GM19468 (cell line): ENCODE results near the gene RANBP3.
"Not testable (repeated sequence)": the region's sequence is repeated elsewhere in the genome, so short reads cannot be mapped to it uniquely, and the experiment has no call there.

Source experiments
- ATAC-seq: cut with Tn5 transposase; IDR thresholded peaks from one replicate; pipeline ENCODE4 v1.9.1; 2021; ENCODE audit warnings: mild to moderate bottlenecking, moderate library complexity, moderate number of reproducible peaks; ENCODE audit not compliant: unreplicated experiment; ENCODE audit errors: extremely low read depth

RANBP3 gene

DNA sequence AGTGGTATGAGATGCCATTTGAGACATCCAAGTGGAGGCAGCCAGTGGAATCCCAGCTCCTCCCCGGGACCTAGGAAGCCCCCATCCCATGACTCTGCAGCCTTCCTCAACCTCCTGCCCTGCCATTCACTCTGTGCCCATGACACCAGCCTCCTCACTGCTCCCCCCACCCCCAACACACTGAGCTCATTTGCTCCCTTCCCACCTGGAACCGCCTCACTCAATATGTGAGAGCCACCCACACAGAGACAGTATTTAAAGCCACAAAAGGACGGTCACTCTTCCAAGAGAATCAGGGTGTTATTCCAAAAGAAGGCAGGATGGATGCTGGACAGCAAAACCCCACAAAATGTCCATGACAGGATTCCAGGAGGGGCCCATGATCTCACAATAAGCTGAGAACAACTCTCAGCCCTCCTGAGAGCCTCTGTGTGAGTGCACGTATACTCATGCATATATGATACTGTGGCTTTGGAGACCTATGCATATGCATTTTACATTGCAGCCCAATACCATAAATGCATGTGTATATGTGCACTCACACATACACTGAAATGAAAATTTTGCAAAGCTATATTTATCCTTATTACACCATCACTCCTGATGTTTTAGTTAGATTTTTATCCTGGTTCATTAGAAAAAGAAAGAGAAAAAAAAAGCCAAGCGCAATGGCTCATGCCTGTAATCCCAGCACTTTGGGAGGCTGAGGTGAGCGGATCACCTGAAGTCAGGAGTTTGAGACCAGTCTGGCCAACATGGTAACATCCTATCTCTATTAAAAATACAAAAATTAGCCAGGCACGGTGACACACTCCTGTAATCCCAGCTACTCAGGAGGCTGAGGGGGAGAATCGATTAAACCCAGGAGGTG lies 10.8 kb upstream of the RANBP3 start:
- no peak for ATAC-seq

DNA sequence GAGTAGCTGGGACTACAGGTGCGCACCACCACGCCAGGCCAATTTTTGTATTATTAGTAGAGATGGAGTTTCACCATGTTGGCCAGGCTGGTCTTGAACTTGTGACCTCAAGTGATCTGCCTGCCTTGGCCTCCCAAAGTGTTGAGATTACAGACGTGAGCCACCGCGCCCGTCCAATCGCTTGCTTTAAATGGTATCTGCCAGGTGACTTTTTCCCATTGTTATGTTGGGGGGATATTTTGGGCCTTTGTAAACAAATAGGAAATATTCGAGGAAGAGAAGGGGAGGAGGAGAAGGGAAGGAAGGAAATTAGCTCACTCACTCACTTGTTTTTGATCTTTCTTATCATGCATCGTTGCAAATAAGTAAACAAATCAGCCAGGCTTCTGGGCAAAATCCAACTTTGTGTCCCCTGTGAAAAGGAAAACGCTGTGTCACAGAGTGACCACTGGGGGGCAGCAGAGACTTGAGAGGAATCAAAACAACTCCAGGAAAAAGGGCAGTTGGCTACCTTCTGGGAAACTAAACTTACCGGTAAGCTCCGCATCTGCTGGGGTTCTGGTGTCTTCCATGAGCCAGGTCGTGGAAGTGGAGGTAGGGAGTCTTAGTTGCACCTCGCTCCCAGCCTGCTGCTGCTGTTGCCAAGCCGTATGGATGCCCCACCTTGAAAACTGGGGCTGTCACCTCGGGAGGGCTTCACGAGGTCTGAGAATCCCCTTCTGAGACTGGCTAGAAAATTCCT lies 9.3 kb upstream of the RANBP3 start:
- no peak for ATAC-seq

DNA sequence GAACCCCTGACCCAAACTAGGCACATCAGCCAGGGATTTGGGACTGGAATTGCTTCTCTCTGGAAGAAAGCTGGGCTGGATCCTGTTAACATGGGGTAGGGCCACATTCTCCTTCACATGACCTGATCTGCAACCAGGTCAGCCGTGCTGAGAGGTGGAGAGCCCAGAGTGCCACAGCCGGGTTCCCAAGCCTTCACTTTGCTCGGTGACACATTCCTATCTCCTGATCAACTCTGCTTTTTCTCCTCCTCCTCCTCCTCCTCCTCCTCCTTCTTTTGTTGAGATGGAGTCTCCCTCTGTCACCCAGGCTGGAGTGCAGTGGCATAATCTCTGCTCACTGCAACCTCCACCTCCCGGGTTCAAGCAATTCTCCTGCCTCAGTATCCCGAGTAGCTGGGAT lies 7.9 kb upstream of the RANBP3 start:
- not testable (repeated sequence) for ATAC-seq

DNA sequence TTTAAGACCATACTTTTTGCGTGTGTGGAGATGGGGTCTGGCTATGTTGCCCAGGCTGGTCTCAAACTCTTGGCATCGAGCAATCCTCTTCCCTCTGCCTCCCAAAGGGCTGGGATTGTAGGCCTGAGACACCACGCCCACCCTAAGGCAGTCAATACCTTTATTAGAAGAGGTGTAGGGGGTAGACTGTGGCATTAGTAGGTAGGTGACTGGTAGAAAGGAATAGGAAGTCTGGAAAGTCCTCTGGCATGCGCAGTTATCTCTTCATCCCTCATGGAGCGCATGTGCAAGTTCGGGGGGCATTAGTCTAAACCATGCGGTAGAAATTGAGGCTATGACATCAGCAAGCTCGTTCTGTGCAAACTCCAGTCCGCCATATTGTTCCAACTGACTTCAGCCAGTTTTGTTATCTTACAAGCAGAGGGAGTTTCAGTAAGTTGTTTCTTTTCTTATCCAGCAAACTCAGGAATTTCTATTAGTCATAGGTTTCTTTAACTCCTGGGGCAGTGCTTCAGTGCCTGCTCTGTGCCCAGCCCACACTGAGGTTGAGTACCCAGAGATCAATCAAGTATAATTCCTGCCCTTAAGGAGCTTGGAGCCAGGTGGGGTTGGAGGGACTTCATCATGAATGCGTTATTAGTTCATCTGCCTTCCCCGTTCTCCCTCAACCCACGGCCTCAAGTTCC lies 7.3 kb upstream of the RANBP3 start:
- no peak for ATAC-seq

DNA sequence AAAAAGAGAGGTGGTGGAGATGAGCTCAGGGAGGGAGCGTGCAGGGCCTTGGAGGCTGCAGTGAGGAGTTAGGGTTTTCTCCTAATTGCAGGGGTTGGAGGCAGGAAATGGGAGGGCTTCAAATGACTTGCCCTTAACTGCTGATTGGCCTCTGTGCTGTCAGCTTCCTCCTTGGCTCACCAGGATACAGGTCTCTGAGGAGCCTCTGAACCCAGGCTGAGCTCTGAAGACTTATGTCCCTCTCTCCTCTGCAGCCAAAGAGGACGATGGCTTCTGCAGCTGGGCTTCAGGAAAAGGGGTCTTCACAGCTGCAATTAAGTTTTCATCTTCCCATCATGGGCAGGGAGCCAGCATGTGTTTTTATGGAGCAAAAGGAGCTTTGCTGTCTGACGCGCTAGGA lies 6.7 kb upstream of the RANBP3 start:
- no peak for ATAC-seq

DNA sequence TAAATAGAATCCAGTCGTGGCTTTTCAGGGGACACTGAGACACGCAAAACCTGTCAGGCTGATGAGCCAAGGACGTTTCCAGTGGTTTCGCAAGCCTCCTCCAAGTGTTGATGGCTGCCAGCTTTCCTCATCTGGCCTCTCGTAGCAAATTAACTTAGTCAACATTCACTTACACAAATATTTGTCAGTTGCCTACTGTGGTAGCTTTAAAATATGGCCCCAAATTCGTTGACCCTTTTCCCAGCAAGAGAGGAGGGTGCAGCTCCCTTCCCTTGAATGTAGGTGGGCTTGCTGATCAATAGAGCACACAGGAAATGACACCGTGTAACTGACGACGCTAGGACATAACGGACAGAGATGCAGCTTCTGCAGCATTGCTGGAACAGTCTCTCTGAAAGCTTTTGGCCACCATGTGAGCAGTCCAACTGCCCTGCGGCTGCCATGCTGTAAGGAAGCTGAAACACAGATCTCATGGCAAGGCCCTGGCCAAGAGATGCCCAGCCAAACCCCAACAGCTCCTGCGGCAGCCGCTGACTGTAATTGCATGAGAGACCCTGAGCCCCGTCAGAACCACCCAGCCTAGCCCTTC lies 5.5 kb upstream of the RANBP3 start:
- no peak for ATAC-seq

DNA sequence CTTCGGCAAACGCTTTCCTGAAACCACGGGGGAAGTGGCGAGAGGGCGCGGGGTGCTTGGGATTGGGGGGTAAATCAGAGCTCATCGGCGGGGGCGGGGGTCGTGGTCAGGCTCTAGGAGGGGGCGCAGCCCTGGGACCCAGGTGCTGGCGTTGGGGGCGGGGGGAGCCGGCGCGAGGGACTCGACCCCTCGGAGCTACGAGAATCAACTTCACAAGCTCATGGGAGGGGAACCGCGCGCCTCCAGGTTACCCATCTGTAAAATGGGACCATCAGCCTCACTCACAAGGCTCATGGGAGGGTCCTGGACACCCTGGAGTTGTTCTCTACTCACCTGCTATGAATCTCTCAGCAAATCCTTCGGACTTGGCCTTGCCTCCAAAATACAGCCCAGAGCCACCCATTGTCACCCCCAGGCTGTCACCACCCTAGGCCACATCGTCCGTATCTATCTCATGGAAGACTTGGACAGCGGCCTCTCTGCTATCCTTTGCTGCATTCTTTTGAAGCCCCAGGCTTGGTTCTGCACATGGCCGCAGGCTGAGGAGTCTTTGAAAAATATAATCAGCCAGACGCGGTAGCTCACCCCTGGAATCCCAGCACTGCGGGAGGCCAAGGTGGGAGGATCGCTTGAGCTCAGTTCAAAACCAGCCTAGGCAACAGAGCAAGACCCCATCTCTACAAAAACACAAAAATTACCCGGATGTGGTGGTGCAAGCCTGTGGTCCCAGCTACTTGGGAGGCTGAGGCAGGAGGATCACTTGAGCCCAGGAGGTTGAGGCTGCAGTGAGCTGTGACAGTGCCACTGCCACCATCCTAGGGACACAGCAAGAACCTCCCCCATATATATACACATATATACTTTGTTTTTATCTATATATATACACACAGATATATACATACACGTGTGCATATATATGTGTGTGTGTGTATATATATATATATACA lies 939 bp upstream of the RANBP3 start:
- no peak for ATAC-seq

DNA sequence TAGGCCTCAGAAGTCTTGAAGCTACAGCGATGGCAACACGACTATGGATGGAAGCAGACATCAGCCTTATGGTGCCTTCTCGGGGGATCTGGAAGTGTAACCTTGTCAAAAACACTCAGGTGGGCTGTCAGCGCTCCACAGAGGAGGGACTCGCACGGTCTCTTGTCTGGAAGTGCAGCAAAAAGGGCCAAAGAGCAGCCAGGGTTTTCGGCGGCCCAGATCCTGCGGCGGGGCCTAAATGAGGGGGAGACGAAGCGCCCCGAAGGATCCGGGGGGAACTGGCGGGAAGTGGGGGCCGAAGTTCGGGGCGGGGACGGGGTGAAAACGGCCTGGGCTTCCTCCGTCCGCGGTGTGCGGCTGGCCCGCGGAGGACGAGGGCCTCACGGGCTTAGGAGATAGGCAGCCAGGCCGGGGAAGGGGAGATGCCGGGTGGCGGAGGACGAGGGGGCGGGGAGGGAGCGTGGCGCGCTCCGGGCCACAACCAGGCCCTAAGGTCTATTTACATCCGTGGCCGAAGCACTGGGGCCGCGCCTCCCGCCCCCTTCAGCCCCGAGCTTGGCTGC lies 637 bp downstream of the RANBP3 start:
- no peak for ATAC-seq

DNA sequence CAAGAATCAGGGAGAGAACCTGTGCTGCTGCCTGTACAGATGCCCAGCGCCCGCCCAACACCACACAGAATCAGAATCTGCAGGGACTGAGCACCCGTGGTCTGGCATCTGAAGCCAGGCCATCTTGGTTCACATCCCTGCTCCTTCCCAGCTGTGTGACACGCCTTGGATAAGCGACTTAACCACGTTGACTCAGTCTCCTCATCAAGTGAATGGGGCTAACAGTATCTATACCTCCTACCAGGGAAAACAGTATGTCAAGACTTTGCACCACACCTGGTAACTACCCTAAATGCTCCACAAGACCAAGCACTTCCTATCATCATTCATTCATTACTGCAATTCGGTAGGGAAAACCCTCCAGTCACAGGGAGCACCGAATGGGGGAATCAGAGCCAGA lies 1.2 kb downstream of the RANBP3 start:
- no peak for ATAC-seq

DNA sequence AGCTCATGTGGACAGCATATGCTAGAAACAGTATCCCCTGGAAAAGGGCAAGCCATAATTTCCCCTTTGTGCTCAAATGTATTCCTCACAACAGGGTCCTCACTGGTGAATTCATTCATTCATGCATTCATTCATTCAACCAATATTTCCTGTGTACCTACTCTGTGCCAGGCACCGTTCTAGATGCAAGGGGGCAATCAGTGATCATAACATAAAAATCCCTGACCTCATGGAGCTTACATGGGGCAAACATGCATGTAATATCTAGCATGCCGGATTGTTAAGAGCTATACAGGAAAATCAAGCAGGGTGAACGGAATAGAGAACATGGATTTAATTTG lies 2.6 kb downstream of the RANBP3 start:
- no peak for ATAC-seq

DNA sequence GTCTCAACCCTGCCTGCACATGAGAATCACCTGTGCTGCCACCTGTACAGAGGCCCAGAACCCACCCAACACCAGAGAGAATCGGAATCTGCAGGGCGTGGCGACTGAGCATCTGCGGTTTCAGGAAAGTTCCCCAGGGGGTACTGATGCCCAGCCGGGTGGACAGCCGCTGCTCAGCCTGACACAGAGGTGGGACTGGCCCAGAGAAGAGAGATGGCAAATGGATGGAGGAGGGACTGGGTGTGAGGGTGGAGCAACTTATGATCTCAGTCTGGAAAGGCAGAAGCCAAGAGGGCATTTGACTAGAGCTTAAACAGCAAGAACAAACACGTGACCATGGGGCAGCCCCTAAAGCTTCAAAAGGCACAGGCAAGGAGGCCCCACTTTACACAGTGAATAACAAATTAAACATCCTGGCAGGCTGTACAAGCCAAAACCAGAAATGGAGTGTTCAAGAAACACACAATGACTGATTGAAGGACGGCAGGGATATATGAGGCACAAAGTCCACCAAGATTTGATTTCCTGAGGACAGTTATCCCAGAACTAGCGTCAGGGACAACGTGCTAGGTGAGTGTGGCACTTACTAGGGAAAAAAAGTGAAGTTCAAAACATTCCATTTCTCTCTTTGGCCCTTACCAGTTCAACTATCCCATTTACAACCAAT lies 3.1 kb downstream of the RANBP3 start:
- ATAC-seq = no peak

DNA sequence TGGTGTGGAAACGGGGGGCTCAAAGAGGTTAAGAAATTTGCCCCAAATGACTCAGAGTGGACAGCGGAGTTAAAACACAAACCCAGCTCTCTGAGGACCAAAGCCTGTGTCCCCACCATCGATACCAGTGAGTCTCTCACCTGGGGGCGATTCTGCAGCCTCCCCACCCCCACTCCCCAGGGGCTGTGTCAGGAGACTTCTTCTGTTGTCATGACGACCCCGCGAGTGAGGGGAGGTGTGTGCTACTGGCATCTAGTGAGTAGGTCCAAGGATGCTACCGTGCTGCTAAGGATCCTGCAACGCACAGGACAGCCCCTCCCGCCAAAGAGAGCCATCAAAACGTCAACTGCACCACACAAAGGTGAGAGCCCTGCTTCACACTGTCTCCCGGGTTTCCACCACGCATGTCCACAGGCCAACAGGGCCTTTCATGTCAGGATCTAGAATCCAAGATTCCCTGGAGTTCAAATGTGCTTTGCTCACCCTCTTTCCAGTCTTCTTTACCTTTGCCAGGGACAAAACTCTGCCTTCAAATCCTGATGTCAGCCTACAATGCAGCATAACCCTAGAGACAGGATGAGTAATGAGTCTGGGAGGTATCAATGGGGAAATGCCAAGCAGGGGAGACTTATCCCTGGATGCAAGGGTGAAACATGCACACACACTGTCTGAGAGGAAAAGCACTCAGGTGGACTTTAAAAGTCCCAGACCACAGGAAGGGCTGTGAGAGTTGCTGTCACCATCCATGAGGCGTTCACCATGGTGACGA lies 3.9 kb downstream of the RANBP3 start:
- no peak for ATAC-seq

DNA sequence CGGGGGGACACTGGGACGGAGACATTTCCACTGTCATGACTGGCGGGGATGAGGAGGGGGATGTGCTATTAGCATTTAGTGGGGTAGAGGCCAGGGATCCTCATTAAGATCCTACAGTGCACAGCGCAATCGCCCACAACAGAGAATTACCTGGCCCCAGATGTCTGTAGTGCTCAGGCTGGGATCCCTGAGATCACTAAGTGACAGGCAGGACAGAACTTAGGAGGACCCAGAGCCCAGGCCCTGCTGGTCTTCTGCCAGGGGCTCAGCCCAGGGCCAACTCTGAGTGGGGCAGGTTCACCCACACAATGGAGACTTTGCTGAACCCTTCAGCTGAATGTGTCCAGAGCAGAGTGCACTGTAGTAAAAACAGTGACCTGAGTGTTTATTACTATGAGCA lies 4.6 kb downstream of the RANBP3 start:
- no peak for ATAC-seq

DNA sequence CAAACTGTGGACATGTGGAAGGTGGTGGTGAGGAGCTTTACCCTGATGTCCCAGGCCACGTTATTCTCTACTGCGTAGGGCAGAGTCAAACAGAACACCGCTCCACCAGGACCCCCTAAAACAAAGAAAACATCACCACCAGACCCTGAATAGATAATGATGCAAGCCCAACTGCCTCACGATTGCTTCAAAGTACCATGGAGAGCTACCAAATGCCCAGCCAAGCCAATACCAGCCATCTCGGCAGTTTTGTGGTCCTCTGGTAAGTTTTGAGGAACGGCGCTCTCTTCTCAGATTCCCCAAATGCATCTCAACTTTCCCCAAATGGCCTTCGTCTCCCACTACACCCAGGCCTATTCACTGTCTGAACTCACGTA lies 5.6 kb downstream of the RANBP3 start:
- ATAC-seq = no peak

DNA sequence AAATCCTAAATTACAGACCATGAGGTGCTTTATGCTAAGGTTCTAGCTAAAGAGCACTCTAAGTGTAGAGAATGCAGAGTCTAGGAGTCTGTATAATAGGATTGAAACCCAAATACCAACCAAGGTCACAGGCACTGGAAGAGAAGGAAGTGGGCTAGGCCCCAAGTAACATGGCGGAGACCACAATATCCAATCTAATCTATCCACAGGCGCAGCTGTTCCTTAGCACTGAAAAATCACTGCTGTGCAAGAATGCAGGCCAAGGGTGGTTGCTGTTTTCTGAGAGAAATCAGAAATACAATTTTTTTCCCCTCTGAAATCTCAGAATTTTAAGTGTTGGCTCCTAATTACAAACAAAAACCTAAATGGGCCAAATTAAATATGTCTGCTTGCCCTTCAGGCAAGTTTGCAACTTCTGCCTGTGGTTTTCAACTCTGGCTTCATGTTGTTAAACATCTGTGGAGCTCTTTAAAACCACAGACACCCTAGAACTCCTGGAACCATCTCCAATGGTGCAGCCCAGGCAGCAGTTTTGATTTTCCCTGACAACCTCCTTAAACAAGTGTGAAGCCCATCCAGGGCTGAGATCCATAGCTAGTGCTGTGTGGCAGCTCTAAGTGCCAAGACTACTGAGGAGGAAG lies 6.1 kb downstream of the RANBP3 start:
- ATAC-seq = no peak

DNA sequence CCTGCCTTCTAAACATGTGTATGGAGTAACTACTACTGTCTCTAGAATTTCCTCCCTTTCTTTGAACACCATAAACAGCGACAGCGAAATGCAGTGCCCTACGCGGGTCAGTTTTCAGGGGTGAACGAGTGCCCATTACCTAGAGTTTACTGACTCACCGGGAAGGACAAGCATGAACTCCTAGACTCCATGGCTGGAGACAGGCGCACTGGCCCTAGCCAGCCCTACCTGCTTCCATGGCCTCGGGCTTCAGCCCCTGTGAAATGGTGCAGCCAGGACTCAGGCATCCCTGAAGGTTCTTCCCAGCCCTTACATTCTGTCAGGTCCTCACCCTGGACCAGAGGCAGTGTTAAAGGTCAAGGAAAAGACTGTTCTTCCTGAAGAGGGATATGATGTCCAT lies 8.5 kb downstream of the RANBP3 start:
- ATAC-seq = no peak

DNA sequence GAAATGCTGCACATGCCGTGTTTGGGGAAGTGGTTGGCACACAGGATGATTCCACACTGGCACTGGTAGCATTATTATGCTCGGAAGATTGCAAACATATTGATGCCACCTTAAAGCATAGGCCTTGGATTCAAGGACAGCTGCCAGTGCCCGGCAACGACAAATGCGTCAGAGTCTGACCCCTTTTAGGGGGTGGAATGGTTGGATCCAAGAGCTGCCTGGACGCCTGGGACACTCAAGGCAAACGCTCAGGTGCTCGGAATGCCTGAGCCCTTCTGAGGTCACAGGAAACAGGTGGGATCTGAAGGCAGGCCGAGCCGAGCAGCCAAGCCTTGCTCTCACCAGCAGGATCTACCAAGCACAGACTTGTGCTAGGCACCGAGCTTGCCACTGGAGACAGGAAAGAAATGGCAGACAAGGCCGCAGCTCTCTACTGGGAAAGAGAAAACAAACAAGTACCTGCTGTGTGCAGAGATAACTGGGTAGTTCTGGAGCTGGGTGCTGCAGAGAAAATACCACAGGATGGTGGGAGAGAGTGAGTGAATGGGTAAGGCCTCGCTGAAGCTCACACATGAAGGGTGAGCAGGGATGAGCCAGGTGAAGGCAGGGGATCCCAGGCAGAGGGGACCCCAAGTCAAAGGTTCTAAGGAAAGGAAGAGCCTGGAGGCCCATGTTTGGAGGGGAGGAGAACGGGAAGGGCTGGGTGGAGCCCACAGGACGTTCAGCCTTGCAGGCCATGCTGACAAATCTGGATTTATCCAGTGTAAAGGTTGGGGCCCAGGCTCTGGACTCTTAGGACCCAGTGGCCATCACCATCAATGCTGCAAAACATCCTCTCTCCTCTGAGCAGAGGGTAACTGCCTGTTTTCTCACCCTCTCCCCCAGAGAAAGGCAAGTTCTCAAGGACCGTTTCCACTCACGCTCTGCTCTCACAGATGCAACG lies 9.2 kb downstream of the RANBP3 start:
- no peak for ATAC-seq
